ENCODE measurements around the gene PHF20. TPM values are rescaled to one million over a fixed set of nuclear protein-coding genes. Genes with fewer than 3 reads are reported as not detected.
A peak's percentile ranks its signal among the peaks of the same experiment; 100 is the strongest.
"Not testable (repeated sequence)": the region's sequence is repeated elsewhere in the genome, so short reads cannot be mapped to it uniquely, and the experiment has no call there.

PHF20 gene
- polyA plus RNA-seq, 1 donor from 2014 or later: 49.2 TPM

DNA sequence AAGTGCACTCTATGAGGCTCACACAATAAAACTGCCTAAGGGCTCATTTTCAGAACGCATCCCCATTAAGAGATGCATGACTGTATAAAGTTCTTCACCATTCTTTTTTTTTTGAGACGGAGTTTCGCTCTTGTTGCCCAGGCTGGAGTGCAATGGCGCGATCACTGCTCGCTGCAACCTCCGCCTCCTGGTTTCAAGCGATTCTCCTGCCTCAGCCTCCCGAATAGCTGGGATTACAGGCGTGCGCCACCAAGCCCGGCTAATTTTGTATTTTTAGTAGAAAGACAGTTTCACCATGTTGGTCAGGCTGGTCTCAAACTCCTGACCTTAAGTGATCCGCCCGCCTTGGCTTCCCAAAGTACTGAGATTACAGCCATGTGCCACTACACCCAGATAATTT is 180.3 kb downstream of the PHF20 start:
- Histone ChIP-seq H3K4me3 (ENCODE audit: low read length) (peak overlapping the region; percentile 100), H3K79me2 (replicated peaks; ENCODE audit: insufficient read depth, low read length) (peaks cover 19% of the 10 kb centered on the region), H3K4me2 (ENCODE audit: low read length) (peak overlapping the region; percentile 99)
- not testable (repeated sequence) for H3K9me2 ChIP-seq (ENCODE audit: insufficient read depth, low read length); H3K9ac ChIP-seq (ENCODE audit: low read length); H3K9me3 ChIP-seq (ENCODE audit: low read length); H2AFZ ChIP-seq (ENCODE audit: low read depth, low read length); H3K27ac ChIP-seq (ENCODE audit: low read length); H4K20me1 ChIP-seq (ENCODE audit: insufficient read depth); H3K27me3 ChIP-seq (ENCODE audit: insufficient read depth, low read depth, low read length); H3F3A ChIP-seq (ENCODE audit: insufficient read depth, low read length, poor library complexity, severe bottlenecking); H3K36me3 ChIP-seq (ENCODE audit: insufficient read depth, low read length)

DNA sequence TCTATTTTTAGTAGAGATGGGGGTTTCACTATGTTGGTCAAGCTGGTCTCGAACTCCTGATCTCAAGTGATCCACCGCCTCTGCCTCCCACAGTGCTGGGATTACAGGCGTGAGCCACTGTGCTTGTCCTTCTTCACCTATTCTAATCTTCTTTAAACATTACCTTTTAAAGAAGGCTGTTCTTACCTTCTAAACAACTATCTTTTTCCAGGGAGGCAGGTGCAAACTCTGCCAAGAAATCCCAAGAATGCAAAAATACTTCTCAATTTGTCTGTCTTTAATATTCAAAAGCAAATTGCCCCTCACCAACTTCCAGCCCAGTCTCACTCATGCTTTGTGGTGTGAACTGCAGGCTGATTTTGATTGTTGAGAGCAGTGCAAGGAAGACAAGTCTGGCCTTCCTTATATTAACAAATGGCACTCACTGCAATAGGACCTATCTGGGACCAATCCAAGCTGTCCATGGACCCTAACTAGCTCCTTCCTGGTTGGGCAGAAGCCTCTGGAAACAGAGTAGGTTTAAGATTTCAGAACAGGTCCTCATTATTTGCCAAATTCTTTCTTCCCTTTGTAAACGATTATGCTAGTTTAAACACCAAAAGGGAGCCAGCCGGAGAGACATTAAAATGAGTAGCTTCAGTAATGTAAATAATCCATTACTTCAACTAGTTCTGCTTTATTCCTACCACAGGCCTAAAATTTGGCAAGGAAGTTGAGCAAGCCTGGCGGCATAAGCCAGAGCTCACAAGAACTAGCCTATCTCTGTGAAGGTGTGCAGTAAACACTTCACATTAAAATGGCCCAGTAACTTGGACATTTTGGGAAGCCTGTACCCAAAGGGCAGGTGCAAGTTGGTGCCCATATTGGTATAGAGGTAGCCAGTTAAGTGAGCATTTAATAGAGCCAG is 180.9 kb downstream of the PHF20 start:
- peak overlapping the region; percentile 100 for H3K4me3 ChIP-seq (ENCODE audit: low read length)
- peak overlapping the region; percentile 100 for H3K9ac ChIP-seq (ENCODE audit: low read length)
- H3F3A ChIP-seq (ENCODE audit: insufficient read depth, low read length, poor library complexity, severe bottlenecking): peaks cover 10% of the 10 kb centered on the region
- H3K27ac ChIP-seq (ENCODE audit: low read length): peak overlapping the region; percentile 98
- TF ChIP-seq EZH2 (IDR thresholded peaks at IDR 0.05; ENCODE audit: borderline replicate concordance, insufficient read depth, low read length, poor library complexity, severe bottlenecking) (no peak), POLR2AphosphoS5 (IDR thresholded peaks at IDR 0.05) (no peak), RAD21 (conservative IDR thresholded peaks at IDR 0.05) (no peak)
- TF ChIP-seq, protein P1, sequence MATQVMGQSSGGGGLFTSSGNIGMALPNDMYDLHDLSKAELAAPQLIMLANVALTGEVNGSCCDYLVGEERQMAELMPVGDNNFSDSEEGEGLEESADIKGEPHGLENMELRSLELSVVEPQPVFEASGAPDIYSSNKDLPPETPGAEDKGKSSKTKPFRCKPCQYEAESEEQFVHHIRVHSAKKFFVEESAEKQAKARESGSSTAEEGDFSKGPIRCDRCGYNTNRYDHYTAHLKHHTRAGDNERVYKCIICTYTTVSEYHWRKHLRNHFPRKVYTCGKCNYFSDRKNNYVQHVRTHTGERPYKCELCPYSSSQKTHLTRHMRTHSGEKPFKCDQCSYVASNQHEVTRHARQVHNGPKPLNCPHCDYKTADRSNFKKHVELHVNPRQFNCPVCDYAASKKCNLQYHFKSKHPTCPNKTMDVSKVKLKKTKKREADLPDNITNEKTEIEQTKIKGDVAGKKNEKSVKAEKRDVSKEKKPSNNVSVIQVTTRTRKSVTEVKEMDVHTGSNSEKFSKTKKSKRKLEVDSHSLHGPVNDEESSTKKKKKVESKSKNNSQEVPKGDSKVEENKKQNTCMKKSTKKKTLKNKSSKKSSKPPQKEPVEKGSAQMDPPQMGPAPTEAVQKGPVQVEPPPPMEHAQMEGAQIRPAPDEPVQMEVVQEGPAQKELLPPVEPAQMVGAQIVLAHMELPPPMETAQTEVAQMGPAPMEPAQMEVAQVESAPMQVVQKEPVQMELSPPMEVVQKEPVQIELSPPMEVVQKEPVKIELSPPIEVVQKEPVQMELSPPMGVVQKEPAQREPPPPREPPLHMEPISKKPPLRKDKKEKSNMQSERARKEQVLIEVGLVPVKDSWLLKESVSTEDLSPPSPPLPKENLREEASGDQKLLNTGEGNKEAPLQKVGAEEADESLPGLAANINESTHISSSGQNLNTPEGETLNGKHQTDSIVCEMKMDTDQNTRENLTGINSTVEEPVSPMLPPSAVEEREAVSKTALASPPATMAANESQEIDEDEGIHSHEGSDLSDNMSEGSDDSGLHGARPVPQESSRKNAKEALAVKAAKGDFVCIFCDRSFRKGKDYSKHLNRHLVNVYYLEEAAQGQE (IDR thresholded peaks at IDR 0.05; ENCODE audit: borderline replicate concordance): no peak
- no peaks in the 10 kb centered on the region for H3K27me3 ChIP-seq (ENCODE audit: insufficient read depth, low read depth, low read length)
- no peak overlapping the region for H2AFZ ChIP-seq (ENCODE audit: low read depth, low read length)
- H3K9me3 ChIP-seq (ENCODE audit: low read length): no peaks in the 10 kb centered on the region
- peaks cover 19% of the 10 kb centered on the region for H3K79me2 ChIP-seq (replicated peaks; ENCODE audit: insufficient read depth, low read length)
- H3K9me2 ChIP-seq (ENCODE audit: insufficient read depth, low read length): no peaks in the 10 kb centered on the region
- H3K4me2 ChIP-seq (ENCODE audit: low read length): peak overlapping the region; percentile 99
- peaks cover 4% of the 10 kb centered on the region for H4K20me1 ChIP-seq (ENCODE audit: insufficient read depth)
- H3K36me3 ChIP-seq (ENCODE audit: insufficient read depth, low read length): no peaks in the 10 kb centered on the region

DNA sequence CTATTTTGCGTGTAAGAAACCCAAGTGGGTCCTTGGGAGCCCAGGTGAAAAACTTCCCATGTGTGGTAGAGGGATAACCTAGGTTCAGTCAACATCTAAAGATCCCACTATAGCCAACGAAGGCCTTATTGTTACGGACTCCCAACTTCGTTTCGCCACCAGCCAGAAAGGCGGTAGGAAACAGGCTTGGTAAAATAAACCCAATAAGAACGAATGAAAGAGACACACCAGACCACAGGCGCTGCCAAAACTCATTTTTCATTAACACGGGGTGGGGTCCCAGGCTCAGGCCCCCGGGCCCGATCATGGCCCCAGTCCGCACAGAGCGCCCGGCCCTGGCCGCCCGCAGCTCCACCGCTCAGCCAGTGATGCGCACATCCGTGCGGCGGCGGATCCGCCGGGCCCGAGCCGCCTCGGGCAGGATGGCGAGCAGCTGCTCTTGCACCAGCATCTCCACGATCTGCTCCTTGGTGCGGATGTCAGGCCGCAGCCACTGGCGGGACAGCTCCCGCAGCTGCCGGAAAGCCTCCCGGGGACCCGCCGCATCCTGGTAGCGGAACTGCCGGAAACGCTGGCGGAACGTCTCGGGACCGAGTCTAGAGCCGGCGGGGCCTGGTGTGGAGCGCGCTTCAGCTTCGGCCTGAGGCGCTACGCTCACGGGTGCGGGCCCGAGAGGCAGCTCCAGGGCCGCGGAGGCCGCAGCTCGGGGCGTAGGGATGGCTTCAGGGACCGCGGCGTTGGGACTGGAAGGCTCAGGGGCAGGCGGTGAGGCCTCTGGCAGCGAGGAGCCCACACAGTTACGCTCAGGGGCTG is 181.8 kb downstream of the PHF20 start:
- H2AFZ ChIP-seq (ENCODE audit: low read depth, low read length): peak overlapping the region; percentile 90
- H3K79me2 ChIP-seq (replicated peaks; ENCODE audit: insufficient read depth, low read length): peaks cover 19% of the 10 kb centered on the region

More for the DNA sequence above, 181.8 kb downstream of the PHF20 start:
- H3K36me3 ChIP-seq (ENCODE audit: insufficient read depth, low read length): no peaks in the 10 kb centered on the region
- no peak for TF ChIP-seq TAF1 (IDR thresholded peaks at IDR 0.05; ENCODE audit: low read depth)
- no peak for TF ChIP-seq EZH2 (IDR thresholded peaks at IDR 0.05; ENCODE audit: borderline replicate concordance, insufficient read depth, low read length, poor library complexity, severe bottlenecking)
- TF ChIP-seq, protein P2, sequence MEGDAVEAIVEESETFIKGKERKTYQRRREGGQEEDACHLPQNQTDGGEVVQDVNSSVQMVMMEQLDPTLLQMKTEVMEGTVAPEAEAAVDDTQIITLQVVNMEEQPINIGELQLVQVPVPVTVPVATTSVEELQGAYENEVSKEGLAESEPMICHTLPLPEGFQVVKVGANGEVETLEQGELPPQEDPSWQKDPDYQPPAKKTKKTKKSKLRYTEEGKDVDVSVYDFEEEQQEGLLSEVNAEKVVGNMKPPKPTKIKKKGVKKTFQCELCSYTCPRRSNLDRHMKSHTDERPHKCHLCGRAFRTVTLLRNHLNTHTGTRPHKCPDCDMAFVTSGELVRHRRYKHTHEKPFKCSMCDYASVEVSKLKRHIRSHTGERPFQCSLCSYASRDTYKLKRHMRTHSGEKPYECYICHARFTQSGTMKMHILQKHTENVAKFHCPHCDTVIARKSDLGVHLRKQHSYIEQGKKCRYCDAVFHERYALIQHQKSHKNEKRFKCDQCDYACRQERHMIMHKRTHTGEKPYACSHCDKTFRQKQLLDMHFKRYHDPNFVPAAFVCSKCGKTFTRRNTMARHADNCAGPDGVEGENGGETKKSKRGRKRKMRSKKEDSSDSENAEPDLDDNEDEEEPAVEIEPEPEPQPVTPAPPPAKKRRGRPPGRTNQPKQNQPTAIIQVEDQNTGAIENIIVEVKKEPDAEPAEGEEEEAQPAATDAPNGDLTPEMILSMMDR (IDR thresholded peaks at IDR 0.05; ENCODE audit: poor library complexity, severe bottlenecking): no peak
- TF ChIP-seq EP300 (conservative IDR thresholded peaks at IDR 0.05; ENCODE audit: poor library complexity, severe bottlenecking): no peak
- TF ChIP-seq, protein P1 (IDR thresholded peaks at IDR 0.05; ENCODE audit: borderline replicate concordance): no peak
- TF ChIP-seq POLR2AphosphoS5 (IDR thresholded peaks at IDR 0.05): no peak
- TF ChIP-seq MXI1 (conservative IDR thresholded peaks at IDR 0.05; ENCODE audit: poor library complexity, severe bottlenecking): no peak
- TF ChIP-seq SMC3 (conservative IDR thresholded peaks at IDR 0.05; ENCODE audit: poor library complexity): no peak
- TF ChIP-seq RAD21 (conservative IDR thresholded peaks at IDR 0.05): no peak
- peak overlapping the region; percentile 100 for H3K4me3 ChIP-seq (ENCODE audit: low read length)
- H3K9me2 ChIP-seq (ENCODE audit: insufficient read depth, low read length): no peaks in the 10 kb centered on the region
- peaks cover 10% of the 10 kb centered on the region for H3F3A ChIP-seq (ENCODE audit: insufficient read depth, low read length, poor library complexity, severe bottlenecking)
- peaks cover 4% of the 10 kb centered on the region for H4K20me1 ChIP-seq (ENCODE audit: insufficient read depth)
- no peaks in the 10 kb centered on the region for H3K27me3 ChIP-seq (ENCODE audit: insufficient read depth, low read depth, low read length)
- peak overlapping the region; percentile 99 for H3K4me2 ChIP-seq (ENCODE audit: low read length)
- peak overlapping the region; percentile 98 for H3K27ac ChIP-seq (ENCODE audit: low read length)
- H3K9me3 ChIP-seq (ENCODE audit: low read length): no peaks in the 10 kb centered on the region
- H3K9ac ChIP-seq (ENCODE audit: low read length): peak overlapping the region; percentile 100
